Amygdala (tissue), 56 donors: ENCODE results near the gene SLC26A8.
"Not testable (repeated sequence)": the region's sequence is repeated elsewhere in the genome, so short reads cannot be mapped to it uniquely, and the experiment has no call there.

Source experiments
- DNase-seq, 56 donors: peaks; one replicate each; lab custom pipeline; 2025; lab: John Stamatoyannopoulos, UW

Gene SLC26A8

DNA sequence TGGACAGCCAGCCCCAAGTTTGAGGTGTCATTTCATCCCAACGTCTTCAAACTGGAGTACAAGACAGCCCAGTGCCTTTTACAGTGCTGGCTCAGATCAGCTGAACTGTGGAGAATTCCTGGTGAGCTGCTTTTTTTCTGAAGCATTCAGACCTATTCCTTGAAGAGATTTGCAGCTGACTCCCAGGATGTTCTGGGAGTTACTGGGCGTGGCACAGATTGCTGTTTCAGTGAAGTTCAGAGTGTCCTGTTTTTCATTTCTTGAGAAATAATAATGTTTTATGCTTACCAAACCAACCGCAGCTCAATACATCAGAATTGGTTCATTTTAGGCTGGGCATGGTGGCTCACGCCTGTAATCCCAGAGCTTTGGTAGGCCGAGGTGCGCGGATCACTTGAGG is 70.1 kb downstream of the SLC26A8 start:
- no peak for DNase-seq

DNA sequence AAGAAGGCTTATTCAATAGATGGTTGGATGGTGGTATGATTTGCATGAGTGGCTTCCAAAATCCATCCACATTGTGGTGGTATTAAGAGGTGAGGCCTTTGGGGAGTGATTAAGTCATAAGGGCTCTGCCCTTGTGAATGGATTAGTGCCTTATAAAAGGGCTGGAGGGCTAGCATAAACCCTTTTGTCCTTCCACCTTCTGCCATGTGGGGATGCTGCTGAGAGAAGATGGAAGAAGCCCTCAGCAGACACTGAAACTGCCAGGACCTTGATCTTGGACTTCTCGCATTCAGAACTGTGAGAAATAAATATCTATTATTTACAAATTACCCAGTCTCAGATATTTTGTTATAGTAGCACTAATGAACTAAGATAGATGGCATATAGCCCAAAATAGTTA is 75.7 kb downstream of the SLC26A8 start:
- no peak for DNase-seq

DNA sequence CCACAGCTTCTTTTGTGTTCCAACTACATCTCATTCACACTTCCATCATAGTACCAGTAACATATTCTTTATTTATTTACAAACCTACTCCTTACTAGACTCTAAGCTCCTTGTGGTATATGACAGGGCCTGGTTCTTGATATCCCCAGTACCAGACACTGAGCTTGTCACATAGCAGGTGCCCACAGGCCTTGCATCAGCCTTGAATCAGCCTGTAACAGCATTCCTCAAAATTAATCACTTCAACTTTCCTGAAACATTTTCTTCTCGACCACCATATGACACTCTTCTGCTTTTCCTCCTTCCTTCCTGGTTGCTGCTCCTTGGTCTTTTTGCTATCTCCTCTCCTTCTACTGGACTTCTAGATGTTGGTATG is 78.8 kb downstream of the SLC26A8 start:
- DNase-seq, result no peak

DNA sequence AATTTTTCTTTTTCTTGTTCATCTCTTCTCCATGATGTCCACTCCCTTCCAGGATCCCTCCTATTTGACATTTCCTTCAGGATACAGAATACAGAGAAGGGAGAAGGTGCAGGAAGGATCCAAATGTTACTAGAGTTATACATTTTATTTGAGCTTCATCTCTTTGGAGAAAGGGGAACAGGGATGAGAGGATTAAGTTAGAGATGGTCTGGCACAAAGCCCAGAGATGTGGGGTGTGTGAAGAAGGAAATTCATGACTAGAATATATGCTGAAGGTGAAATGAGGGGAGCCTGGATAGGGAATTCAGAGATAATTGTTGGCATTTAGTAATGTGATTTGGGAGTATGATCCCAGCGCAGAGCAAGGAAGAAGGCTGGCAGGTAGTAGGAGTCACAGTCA is 81.1 kb downstream of the SLC26A8 start:
- DNase-seq, result peak in 2 of 56 donors; percentile 1 to 22

DNA sequence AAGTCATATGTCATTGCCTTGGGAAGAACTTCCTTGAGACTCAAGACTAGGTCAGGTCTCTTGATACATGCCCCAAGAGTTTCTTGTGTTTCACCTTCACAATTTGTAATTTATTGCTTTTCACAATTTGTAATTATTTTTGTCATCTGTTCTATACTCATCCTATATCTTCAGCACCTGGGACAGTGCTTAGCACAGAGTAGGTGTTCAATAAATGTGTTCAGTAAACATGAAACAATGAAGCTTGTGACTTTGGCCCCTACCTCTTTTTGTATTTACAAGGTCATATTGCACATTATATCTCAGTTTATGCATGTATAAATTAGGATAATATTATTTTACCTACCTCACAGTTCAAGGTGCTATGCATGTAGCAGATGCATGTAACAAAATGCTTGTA is 82.1 kb downstream of the SLC26A8 start:
- DNase-seq, result no peak

DNA sequence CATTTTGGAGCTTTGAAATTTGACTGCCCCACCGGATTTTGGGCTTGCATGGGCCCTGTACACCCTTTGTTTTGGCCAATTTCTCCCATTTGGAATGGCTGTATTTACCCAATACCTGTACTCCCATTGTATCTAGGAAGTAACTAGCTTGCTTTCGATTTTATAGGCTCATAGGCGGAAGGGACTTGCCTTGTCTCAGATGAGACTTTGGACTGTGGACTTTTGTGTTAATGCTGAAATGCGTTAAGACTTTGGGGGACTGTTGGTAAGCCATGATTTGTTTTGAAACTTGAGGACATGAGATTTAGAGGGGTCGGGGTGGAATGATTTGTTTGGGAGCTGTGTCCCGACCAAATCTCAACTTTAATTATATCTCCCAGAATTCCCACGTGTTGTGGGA is 83.3 kb downstream of the SLC26A8 start:
- DNase-seq, result not testable (repeated sequence)

DNA sequence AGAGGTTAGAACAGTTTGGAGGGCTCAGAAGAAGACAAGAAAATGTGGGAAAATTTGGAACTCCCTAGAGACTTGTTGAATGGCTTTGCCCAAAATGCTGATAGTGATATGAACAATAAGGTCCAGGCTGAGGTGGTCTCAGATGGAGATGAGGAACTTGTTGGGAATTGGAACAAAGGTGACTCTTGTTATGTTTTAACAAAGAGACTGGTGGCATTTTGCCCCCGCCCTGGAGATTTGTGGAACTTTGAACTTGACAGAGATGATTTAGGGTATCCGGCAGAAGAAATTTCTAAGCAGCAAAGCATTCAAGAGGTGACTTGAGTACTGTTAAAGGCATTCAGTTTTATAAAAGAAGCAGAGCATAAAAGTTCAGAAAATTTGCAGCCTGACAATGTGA is 84.4 kb downstream of the SLC26A8 start:
- DNase-seq, result not testable (repeated sequence)

DNA sequence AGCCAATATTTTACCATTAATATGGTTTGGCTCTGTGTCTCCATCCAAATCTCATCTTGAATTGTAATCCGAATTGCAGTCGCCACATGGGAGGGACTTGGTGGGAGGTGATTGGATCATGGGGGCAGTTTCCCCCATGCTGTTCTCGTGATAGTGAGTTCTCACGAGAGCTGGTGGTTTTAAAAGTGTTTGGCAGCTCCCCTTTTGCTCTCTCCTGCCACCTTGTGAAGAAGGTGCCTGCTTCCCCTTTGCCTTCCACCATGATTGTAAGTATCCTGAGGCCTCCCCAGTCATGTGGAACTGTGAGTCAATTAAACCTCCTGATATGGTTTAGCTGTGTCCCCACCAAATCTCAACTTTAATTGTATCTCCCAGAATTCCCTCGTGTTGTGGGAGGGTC is 85.2 kb downstream of the SLC26A8 start:
- DNase-seq, result not testable (repeated sequence)

DNA sequence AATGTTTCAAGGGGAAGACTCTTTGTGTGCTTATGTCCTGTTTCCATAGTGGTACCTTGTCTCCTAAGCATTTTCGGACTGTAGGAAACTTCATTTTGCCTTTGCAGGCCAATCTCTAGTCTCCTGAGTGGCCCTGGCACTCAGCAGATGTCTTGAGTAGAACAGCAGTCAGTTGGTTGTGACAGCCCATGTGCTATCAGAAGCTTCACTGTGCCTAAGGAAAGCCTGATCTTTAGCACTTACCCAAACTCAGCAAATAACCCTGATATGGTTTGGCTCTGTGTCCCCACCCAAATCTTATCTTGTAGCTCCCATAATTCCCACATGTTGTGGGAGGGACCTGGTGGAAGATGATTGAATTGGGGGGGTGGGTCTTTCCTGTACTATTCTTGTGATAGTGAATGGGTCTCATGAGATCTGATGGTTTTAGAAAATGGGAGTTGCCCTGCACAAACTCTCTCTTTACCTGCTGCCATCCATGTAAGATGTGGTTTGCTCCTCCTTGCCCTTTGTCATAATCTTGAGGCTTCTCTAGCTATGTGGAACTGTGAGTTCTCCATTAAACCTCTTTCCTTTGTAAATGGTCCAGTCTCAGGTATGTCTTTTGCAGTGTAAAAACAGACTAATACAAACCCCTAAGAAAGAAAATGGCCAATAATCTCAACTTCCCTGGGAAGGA is 87.6 kb downstream of the SLC26A8 start:
- no peak for DNase-seq

DNA sequence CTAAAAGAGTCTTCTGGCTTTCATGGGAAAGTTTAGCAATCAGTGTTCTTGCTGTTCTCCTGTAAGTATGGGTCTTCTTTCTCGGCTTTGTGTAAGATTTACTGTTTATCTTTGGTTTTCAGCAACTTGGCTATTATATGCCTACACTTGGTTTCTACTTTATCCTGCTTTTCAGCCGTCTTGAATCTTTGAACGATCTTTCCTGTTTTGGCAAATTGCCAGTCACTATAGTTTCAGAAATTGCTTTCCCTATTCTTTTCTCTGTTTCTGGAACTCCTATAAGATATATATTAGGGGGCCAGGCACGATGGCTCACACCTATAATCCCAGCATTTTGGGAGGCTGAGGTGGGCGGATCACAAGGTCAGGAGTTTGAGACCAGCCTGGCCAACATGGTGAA is 89.0 kb downstream of the SLC26A8 start:
- DNase-seq, result no peak

DNA sequence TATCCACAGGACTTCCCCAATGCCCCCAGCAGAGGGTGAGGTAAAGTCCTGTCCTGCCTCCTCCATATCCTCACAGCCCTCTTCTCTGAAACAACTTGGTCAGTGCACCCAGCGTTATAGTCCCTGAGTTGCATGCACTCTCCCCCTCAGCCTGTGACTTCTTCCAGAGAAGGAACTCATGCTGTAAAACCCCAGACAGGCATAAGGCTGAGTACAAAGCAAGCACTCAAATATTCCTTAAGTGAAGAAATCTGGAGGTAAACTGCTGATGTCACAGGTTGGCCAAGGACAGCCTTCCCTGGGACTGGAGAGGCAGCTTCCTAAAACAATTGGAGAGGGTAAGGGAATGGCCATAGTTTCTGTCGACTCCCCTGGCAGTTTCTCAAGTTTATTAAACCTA is 90.6 kb downstream of the SLC26A8 start:
- no peak for DNase-seq

DNA sequence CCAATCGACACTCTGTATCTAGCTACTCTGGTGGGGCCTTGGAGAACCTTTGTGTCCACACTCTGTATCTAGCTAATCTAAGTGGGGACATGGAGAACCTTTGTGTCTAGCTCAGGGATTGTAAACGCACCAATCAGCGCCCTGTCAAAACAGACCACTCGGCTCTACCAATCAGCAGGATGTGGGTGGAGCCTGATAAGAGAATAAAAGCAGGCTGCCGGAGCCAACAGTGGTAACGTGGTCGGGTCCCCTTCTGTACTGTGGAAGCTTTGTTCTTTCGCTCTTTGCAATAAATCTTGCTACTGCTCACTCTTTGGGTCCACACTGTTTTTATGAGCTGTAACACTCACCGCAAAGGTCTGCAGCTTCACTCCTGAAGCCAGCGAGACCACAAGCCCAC is 92.6 kb downstream of the SLC26A8 start:
- DNase-seq, result not testable (repeated sequence)

DNA sequence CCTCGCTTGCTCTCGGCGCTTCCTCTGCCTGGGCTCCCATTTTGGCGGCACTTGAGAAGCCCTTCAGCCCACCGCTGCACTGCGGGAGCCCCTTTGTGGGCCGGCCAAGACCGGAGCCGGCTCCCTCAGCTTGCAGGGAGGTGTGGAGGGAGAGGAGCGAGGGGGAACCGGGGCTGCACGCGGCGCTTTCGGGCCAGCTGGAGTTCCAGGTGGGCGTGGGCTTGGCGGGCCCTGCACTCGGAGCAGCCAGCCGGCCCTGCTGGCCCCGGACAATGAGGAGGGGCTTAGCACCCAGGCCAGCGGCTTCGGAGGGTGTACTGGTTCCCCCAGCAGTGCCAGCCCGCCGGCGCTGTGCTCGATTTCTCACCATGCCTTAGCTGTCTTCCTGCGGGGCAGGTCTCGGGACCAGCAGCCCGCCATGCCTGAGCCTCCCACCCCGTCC is 93.3 kb downstream of the SLC26A8 start:
- no peak for DNase-seq

DNA sequence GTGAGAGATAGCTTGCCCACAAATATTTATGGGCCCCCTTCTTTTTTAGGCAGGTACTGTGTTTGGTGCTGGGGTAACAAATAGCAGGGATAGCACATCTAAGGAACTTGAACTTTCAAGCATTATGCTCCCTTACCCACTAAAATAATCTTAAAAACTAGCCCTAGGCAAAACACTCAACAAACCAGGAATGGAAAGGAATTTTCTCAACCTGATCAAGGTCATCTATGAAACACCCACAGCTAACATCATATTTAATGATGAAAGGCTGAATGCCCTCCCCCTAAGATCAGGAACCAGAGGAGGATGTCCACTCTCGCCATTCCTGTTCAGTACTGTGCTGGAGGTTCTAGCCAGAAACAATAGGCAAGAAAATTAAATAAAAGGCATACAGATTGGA is 94.8 kb downstream of the SLC26A8 start:
- DNase-seq, result no peak

DNA sequence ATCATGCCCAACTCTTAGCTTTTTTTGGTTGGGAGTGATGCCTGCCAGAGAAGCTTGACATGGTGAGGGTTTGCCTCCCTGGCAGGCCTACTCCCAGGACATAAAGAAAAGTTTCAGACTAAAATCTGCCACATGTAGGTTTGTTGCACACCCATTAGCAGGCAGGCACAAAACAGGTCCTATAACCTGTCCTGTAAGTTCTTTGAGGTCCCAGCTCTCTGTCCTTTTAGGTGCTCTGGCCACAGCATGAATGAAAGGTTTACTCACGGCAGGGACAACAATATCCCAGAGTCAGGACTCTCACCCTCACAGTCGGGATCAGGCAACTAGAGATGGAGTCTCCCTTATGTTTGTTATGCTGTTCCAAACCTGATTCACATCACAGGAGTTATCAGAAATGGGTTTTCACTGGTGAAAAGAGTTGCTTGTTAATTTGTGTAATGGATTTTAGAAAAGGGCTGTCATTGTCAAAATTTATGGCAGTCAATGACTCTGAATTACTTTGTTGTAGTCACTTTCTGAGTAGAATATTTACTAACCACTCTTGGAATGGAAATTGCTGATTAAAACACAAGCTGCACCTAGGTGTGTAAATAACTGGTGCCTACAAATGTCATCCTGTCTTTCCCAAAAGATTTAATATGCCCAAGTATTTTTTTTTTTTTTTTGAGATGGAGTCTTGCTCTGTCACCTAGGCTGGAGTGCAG is 97.8 kb downstream of the SLC26A8 start:
- DNase-seq, result no peak

DNA sequence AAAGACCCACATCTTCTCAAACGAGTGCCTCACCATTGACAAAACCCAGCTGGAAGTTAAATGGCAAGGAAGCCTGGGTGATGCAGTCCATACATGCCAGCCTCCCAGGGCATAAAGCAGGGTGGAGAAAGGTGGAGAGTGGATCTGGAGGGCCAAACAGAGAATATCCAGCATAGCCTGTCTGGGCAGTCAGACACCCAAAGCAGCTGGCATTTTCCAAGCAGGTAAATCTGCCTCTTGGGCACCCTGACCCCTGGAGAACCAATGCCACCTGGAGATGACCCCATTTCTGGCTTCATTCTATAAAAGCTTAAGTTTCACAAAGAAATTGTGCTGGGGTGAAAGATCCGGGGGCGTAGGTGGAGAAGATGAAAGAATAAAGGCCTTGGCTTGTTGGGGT is 98.5 kb downstream of the SLC26A8 start:
- DNase-seq, result no peak

DNA sequence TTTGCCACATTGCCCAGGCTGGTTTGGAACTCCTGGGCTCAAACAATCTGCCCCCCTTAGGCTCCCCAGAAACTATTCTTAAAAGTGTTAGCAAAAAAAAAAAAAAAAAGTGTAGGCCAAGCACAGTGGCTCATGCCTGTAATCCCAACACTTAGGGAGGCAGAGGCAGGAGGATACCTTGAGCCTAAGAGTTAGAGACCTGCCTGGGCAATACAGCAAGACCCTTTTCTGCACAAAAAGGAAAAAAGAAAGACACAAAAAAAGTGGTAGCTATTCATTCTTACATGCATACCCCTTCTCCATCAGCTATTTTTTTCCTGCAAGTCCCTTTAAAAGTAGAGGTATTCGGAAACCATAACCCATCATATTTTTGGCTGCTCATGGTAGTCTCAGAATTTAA is 100.3 kb downstream of the SLC26A8 start:
- DNase-seq, result no peak

DNA sequence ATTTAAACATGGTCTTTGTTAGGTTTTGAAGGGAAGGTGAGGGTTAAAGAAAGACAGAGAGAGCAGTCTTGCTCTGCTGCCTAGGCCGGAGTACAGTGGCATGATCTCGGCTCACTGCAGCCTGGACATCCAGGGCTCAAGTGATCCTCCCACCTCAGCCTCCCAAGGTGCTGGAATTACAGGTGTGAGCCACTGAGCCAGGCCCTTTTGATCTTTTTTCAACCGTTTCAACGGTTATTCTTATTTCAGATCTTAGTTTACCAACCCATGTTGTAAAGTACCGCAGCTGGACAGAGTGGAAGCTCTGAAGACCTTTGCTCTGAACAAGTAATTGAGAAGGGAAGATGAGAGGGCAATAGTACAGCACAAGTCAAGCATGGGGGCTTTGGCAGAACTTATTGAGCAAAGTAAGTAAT is 102.3 kb downstream of the SLC26A8 start:
- no peak for DNase-seq

DNA sequence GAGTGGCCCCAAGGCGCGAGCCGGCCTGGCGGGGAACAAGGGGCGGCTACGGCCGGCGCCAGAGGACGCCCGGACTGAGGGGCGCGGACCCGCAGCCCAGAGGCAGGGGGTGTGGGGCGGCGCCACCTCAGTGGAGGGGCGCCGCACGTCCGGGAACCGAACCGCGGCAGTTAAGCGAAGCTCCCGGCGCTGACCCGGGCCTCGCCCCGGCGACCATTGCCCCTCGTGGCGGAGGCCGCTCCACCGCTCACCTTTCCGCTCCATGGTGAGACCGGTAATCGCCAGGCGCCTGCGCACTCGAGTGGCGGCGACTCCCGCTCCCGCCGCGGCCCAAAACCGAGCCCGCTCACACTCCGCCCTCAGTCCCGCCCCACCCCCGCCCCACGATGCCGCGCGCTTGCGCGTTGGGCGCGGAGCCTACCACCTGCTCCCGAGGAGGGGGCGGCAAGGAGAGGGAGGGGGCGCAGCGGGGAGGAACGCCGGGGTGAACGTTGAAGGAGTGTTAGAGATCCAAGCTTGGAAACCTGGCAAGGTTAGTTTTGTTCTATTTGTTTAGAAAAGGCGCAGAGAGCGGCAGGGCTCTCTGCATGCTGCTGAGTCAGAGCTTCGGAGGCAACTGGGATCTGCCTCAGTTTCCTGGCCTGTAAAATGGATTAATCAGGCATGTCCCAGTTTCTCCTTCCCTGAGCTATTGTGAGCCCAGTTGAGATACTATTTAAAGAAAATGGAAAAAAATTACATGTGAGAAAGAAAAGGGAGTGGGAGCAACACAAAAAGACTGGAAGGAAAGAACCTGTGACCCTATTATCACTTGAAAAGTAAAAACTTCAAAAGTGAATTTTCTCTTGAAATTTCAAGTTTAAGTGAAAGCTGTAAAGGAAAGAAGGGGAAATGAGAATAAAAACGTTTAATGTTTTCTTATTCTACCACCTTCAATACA is 103.4 kb downstream of the SLC26A8 start, which contains the start of gene SRPK1:
Gene SRPK1 (minus strand): TSS at position 306 of the 940 bp plus-strand sequence. CDS start 42 bp downstream, at position 264.
- DNase-seq, result peak; percentile 31 to 90 (median 77)

DNA sequence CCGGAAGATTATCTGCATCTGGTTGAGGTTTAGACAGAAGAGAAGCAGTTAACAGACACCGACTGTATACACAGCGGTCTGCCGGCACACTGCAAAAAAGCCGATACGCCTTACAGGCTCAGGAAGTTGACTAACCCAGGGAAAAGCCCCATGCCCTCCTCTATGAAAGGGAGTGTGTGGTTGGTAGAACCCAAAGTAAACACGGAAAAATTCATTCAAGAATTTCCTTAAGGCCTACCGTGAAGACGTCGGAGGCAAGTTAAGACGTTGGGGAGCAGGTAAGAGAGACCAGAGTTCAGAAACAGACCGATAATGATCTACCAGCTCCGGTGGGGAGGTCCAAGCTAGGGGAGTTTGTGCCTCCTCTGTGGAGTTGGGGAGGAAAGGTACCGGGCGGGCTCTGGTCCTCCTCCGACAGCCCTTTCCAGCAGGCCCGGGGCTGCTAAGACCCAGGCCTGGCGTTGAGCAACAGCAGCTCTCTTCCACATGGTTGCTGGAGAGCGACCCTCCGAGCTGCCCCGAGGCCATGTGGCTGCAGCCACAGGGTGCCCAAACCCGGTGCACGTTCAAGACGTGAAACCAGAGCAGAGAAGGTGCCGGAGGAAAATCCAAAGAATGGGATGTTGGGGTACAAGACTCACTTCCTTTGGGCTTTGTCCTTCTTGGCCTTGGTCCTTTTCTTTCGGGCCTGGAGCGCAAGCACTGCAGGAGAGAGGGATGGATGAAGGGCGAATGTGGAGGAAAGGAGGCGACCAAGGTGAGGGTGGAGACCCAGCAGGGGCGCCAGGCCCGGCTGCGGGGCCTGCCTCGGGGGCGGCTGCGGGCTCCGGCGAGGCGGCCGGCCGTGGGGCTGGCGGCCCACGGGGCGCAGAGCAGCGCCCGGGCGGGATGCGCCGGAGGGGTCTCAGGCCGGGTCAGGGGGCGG is 104.4 kb downstream of the SLC26A8 start:
- peak in 18 of 56 donors; percentile 3 to 50 (median 14) for DNase-seq
